PC-9 (cell line): Measurements from ENCODE around the gene SEMA3E. TPM values are rescaled to one million over a fixed set of nuclear protein-coding genes. Genes with fewer than 3 reads are reported as not detected.
A peak's percentile ranks its signal among the peaks of the same experiment; 100 is the strongest.

Experiments
- BruUV-seq: library from RNA; stranded (reverse); fragments of 400-500 nt; replicated peaks from 2 replicates; lab custom pipeline; 2021; lab: Mats Ljungman, UMichigan
- CTCF ChIA-PET: fragments of 300-600 bp; sonication (Branson Sonifier 250); formaldehyde crosslinking; loops from one replicate; lab custom pipeline; 2022; ENCODE audit warnings: antibody characterized with exemption; lab: Charles Lee
- POLR2A ChIA-PET: fragments of 300-600 bp; sonication (Branson Sonifier 250); formaldehyde crosslinking; loops from one replicate; lab custom pipeline; 2022; ENCODE audit warnings: antibody characterized with exemption; ENCODE audit not compliant: unreplicated experiment; lab: Charles Lee
- DNase-seq, 2 experiments: peaks; one replicate each; pipeline versions ENCODE4 v3.0.0 to v3.0.0-alpha.2; 2015 to 2022; ENCODE audit warnings: mixed read lengths in 1 of 2
- H2AFZ ChIP-seq: fragments of 200-600 bp; sonication (generic); 2 replicates; pipeline ENCODE4 v1.8.1; 2017; ENCODE audit warnings: antibody characterized with exemption
- H3F3A ChIP-seq: fragments of 200-600 bp; sonication (generic); 2 replicates; pipeline ENCODE4 v1.8.1; 2017; ENCODE audit warnings: antibody characterized with exemption, mild to moderate bottlenecking, low read depth; ENCODE audit not compliant: insufficient read depth
- H3K27ac ChIP-seq: fragments of 200-600 bp; sonication (generic); 2 replicates; pipeline ENCODE4 v1.6.1; 2016; ENCODE audit warnings: mixed run types
- H3K27me3 ChIP-seq: fragments of 200-600 bp; sonication (generic); 2 replicates; pipeline ENCODE4 v1.6.1; 2016; ENCODE audit warnings: low read depth, mixed run types; ENCODE audit not compliant: insufficient read depth
- H3K36me3 ChIP-seq: fragments of 200-600 bp; sonication (generic); 2 replicates; pipeline ENCODE4 v1.6.1; 2016; ENCODE audit warnings: low read depth, mixed run types
- H3K4me1 ChIP-seq: fragments of 200-600 bp; sonication (generic); replicated peaks from 2 replicates; pipeline ENCODE4 v1.6.1; 2016; ENCODE audit warnings: mixed run types; ENCODE audit not compliant: insufficient read depth
- H3K4me2 ChIP-seq: fragments of 200-600 bp; sonication (generic); 2 replicates; pipeline ENCODE4 v1.6.1; 2017; ENCODE audit warnings: mixed run types
- H3K4me3 ChIP-seq: fragments of 200-600 bp; sonication (generic); 2 replicates; pipeline ENCODE4 v1.6.1; 2016; ENCODE audit warnings: mixed run types
- H3K79me2 ChIP-seq: fragments of 200-600 bp; sonication (generic); 2 replicates; pipeline ENCODE4 v1.6.1; 2017; ENCODE audit warnings: low read depth, mixed run types
- H3K9me2 ChIP-seq: fragments of 200-600 bp; sonication (generic); 2 replicates; pipeline ENCODE4 v1.8.1; 2017; ENCODE audit warnings: mild to moderate bottlenecking; ENCODE audit not compliant: insufficient read depth
- H3K9me3 ChIP-seq: fragments of 200-600 bp; sonication (generic); 2 replicates; pipeline ENCODE4 v1.8.1; 2016; ENCODE audit warnings: low read depth; ENCODE audit not compliant: insufficient read depth
- H4K20me1 ChIP-seq: fragments of 200-600 bp; sonication (generic); 2 replicates; pipeline ENCODE4 v1.8.1; 2017; ENCODE audit not compliant: insufficient read depth
- EZH2 ChIP-seq: fragments of 200-600 bp; sonication (generic); IDR thresholded peaks from 2 replicates; pipeline ENCODE4 v1.8.0; 2017; ENCODE audit warnings: antibody characterized with exemption, low read depth
- intact Hi-C: fragments of 100-400 bp; cut with micrococcal nuclease; formaldehyde crosslinking; loops from one replicate; pipeline ENCODE4 v1.10.0; 2022; ENCODE audit not compliant: unreplicated experiment
- total RNA-seq: library from RNA; stranded (reverse); gene quantifications from 2 replicates; pipeline ENCODE4 v1.2.3, GENCODE V29; 2021
- TF ChIP-seq, protein P1 (sequence below): fragments of 200-600 bp; sonication (generic); conservative IDR thresholded peaks from 2 replicates; pipeline ENCODE4 v1.6.1; 2017; ENCODE audit warnings: mixed run types, antibody characterized with exemption, mild to moderate bottlenecking, moderate library complexity

SEMA3E gene
- total RNA-seq, 1 experiment from 2014 or later: 2.1 TPM

DNA sequence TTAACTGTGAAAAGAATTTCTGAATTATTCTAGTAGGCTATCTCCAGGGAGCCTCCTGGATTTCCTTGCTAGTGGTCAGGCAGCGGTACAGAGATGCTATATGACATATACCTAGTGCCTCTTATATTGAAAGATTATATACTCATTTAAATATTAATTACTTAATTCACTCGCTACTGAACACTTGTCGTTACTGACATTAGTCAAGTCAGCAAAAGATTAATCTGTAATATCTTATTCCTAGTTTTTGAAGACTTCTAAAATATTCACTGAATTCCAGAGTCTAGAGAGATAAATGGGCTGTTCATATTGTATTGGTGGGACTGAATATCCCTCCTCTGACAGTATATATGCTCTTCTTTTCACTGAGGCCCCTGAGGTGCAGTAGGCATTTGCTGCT is 2.9 kb downstream of the SEMA3E start:
- no peak for DNase-seq
- Histone ChIP-seq H3K4me1 (peaks cover 30% of the 10 kb centered on the region), H4K20me1 (no peaks in the 10 kb centered on the region), H3K79me2 (no peaks in the 10 kb centered on the region), H3K9me2 (no peaks in the 10 kb centered on the region; the same call in 1 of the 2 replicates), H3K4me2 (no peak overlapping the region), H3K27me3 (no peaks in the 10 kb centered on the region), H3K27ac (no peak overlapping the region), H3K9me3 (no peaks in the 10 kb centered on the region), H3F3A (peaks cover 4% of the 10 kb centered on the region), H3K36me3 (no peaks in the 10 kb centered on the region), H3K4me3 (no peak overlapping the region), H2AFZ (no peak overlapping the region)
- TF ChIP-seq, protein P1, sequence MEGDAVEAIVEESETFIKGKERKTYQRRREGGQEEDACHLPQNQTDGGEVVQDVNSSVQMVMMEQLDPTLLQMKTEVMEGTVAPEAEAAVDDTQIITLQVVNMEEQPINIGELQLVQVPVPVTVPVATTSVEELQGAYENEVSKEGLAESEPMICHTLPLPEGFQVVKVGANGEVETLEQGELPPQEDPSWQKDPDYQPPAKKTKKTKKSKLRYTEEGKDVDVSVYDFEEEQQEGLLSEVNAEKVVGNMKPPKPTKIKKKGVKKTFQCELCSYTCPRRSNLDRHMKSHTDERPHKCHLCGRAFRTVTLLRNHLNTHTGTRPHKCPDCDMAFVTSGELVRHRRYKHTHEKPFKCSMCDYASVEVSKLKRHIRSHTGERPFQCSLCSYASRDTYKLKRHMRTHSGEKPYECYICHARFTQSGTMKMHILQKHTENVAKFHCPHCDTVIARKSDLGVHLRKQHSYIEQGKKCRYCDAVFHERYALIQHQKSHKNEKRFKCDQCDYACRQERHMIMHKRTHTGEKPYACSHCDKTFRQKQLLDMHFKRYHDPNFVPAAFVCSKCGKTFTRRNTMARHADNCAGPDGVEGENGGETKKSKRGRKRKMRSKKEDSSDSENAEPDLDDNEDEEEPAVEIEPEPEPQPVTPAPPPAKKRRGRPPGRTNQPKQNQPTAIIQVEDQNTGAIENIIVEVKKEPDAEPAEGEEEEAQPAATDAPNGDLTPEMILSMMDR: no peak
- no peak for TF ChIP-seq EZH2
- ChIA-PET POLR2A (no interaction called here), CTCF (no interaction called here)
- BruUV-seq: no TSS peak
- intact Hi-C loops: no loop called here

- peak overlapping the region; percentile 30 for H3K4me2 ChIP-seq
- CTCF ChIA-PET: no interaction called here
Measured at GRCh38 chr7:83643739-83644138, 5.2 kb downstream of the SEMA3E start.

GRCh38 chr7:83643012-83643411 is 5.9 kb downstream of the SEMA3E start:
- Histone ChIP-seq H3F3A (no peaks in the 10 kb centered on the region; the same call in 1 of the 2 replicates), H3K36me3 (no peaks in the 10 kb centered on the region), H3K4me3 (no peak overlapping the region), H3K27ac (no peak overlapping the region), H3K27me3 (no peaks in the 10 kb centered on the region), H2AFZ (no peak overlapping the region), H3K4me1 (peaks cover 23% of the 10 kb centered on the region), H4K20me1 (no peaks in the 10 kb centered on the region), H3K9me2 (no peaks in the 10 kb centered on the region; the same call in 1 of the 2 replicates), H3K79me2 (no peaks in the 10 kb centered on the region), H3K4me2 (no peak overlapping the region), H3K9me3 (no peaks in the 10 kb centered on the region)
- intact Hi-C loops: loop anchor here (5.0 kb wide), 1 partner anchor 111 kb away; no protein-coding TSS in a partner anchor
- TF ChIP-seq, protein P1: no peak
- TF ChIP-seq EZH2: no peak
- CTCF ChIA-PET: no interaction called here
- DNase-seq: no peak
- POLR2A ChIA-PET: interaction anchor here (0.6 to 0.9 kb wide), 2 partner anchors 156 to 231 kb away, joined by 3 to 4 read pairs; no protein-coding TSS in a partner anchor
- BruUV-seq: no TSS peak

More at GRCh38 chr7:83643739-83644138, 5.2 kb downstream of the SEMA3E start:
- Histone ChIP-seq H3K9me2 (no peaks in the 10 kb centered on the region; the same call in 1 of the 2 replicates), H3K79me2 (no peaks in the 10 kb centered on the region), H3K27ac (peak overlapping the region; percentile 33), H3K27me3 (no peaks in the 10 kb centered on the region), H3K4me1 (peaks cover 23% of the 10 kb centered on the region), H2AFZ (no peak overlapping the region), H4K20me1 (no peaks in the 10 kb centered on the region), H3K4me3 (peak overlapping the region; percentile 6; the same call in 1 of the 2 replicates), H3K36me3 (no peaks in the 10 kb centered on the region), H3F3A (peaks cover 4% of the 10 kb centered on the region), H3K9me3 (no peaks in the 10 kb centered on the region)
- intact Hi-C loops: loop anchor here (5.0 kb wide), 1 partner anchor 111 kb away; no protein-coding TSS in a partner anchor
- DNase-seq: peak in 1 of 2 experiments; percentile 91
- POLR2A ChIA-PET: interaction anchor here (0.6 to 0.9 kb wide), 2 partner anchors 156 to 304 kb away, joined by 4 to 7 read pairs; no protein-coding TSS in a partner anchor
- TF ChIP-seq, protein P1: no peak
- TF ChIP-seq EZH2: no peak
- no TSS peak for BruUV-seq
